B cell (primary cell): Measurements from ENCODE around the gene VWA3B. TPM values are rescaled to one million over a fixed set of nuclear protein-coding genes. Genes with fewer than 3 reads are reported as not detected.
"Not testable (repeated sequence)": the region's sequence is repeated elsewhere in the genome, so short reads cannot be mapped to it uniquely, and the experiment has no call there.

ENCODE experiments used
- ATAC-seq: fragments of 200-7000 bp; cut with Tn5 transposase; one replicate; pipeline ENCODE4 v1.10.0; 2021; ENCODE audit warnings: low read depth, mild to moderate bottlenecking, moderate number of reproducible peaks, moderate library complexity
- CTCF ChIA-PET: fragments of 350-600 bp; sonication (Branson Sonifier 250); formaldehyde crosslinking; loops from one replicate; lab custom pipeline; 2021; ENCODE audit warnings: antibody characterized with exemption, inconsistent platforms; lab: Charles Lee
- POLR2A ChIA-PET: fragments of 350-600 bp; sonication (Branson Sonifier 250); formaldehyde crosslinking; loops from one replicate; lab custom pipeline; 2021; ENCODE audit warnings: antibody characterized with exemption; lab: Charles Lee
- DNase-seq: peaks from one replicate; pipeline ENCODE4 v3.0.0; 2013
- H2AFZ ChIP-seq: 2 replicates; pipeline ENCODE4 v1.6.1; 2012; ENCODE audit warnings: mild to moderate bottlenecking, low read depth, low read length; ENCODE audit not compliant: insufficient read depth, poor library complexity, severe bottlenecking
- H3K27ac ChIP-seq, 2 donors: 1 replicate in 1 of 2; 2 replicates in 1 of 2; pipeline ENCODE4 v1.5.1; 2012 to 2013; ENCODE audit warnings: low read length in 2 of 2, mild to moderate bottlenecking in 2 of 2, moderate library complexity in 1 of 2
- H3K27me3 ChIP-seq, 4 experiments: fragments of 200-600 bp in 1 of 4; sonication (generic) in 1 of 4; replicated peaks in 1 of 4; 1 replicate in 2 of 4; 2 replicates in 2 of 4; pipeline versions ENCODE4 v1.6.1 to v1.7.0; 2013 to 2016; ENCODE audit warnings: low read length in 3 of 4, mild to moderate bottlenecking in 2 of 4, mixed read lengths in 1 of 4, moderate library complexity in 1 of 4; ENCODE audit not compliant: insufficient read depth in 4 of 4, control insufficient read depth in 3 of 4; ENCODE audit errors: control extremely low read depth in 1 of 4
- H3K36me3 ChIP-seq, 2 experiments: replicated peaks in 1 of 2; 1 replicate in 1 of 2; 2 replicates in 1 of 2; pipeline versions ENCODE4 v1.6.1 to v1.7.1; 2013; ENCODE audit warnings: low read length in 1 of 2; ENCODE audit not compliant: insufficient read depth in 2 of 2, control insufficient read depth in 1 of 2; ENCODE audit errors: control extremely low read depth in 1 of 2, extremely low read depth in 1 of 2
- H3K4me1 ChIP-seq, 2 donors: fragments of 200-600 bp in 1 of 2; sonication (generic) in 1 of 2; 1 replicate in 1 of 2; 2 replicates in 1 of 2; pipeline versions ENCODE4 v1.5.1 to v1.6.1; 2013 to 2017; ENCODE audit warnings: low read length in 2 of 2; ENCODE audit not compliant: control insufficient read depth in 2 of 2, insufficient read depth in 2 of 2
- H3K4me2 ChIP-seq: replicated peaks from 2 replicates; pipeline ENCODE3; 2012; ENCODE audit warnings: mild to moderate bottlenecking, low read depth, low read length; ENCODE audit not compliant: poor library complexity, severe bottlenecking
- H3K4me3 ChIP-seq, 5 experiments: fragments of 200-600 bp in 1 of 5; sonication (generic) in 1 of 5; 1 replicate in 3 of 5; 2 replicates in 2 of 5; pipeline versions ENCODE4 v1.5.1 to v1.7.0; 2011 to 2016; ENCODE audit warnings: low read length in 4 of 5, mild to moderate bottlenecking in 4 of 5, low read depth in 2 of 5, control low read depth in 1 of 5, moderate library complexity in 1 of 5; ENCODE audit not compliant: insufficient read depth in 1 of 5; ENCODE audit errors: control extremely low read depth in 1 of 5, extremely low read depth in 1 of 5
- H3K79me2 ChIP-seq: fragments of 200-600 bp; sonication (generic); one replicate; pipeline ENCODE4 v1.6.0; 2016; ENCODE audit warnings: low read length; ENCODE audit not compliant: control insufficient read depth, insufficient read depth
- H3K9ac ChIP-seq: fragments of 200-600 bp; sonication (generic); 2 replicates; pipeline ENCODE4 v1.6.1; 2017; ENCODE audit warnings: mild to moderate bottlenecking, low read length, moderate library complexity
- H3K9me3 ChIP-seq, 3 donors: one replicate each; pipeline versions ENCODE4 v1.6.1 to v1.7.1; 2013; ENCODE audit warnings: low read length in 2 of 3; ENCODE audit not compliant: control insufficient read depth in 2 of 3, insufficient read depth in 1 of 3; ENCODE audit errors: control extremely low read depth in 1 of 3
- H4K20me1 ChIP-seq: 2 replicates; pipeline ENCODE4 v1.6.0; 2012; ENCODE audit warnings: mild to moderate bottlenecking, low read length; ENCODE audit not compliant: insufficient read depth, control insufficient read depth, poor library complexity, severe bottlenecking
- H3K27ac Mint-ChIP-seq: one replicate; pipeline ENCODE4 v1.8.0; 2021; ENCODE audit warnings: mixed read lengths
- H3K27me3 Mint-ChIP-seq: one replicate; pipeline ENCODE4 v1.8.0; 2021; ENCODE audit warnings: mixed read lengths
- H3K4me1 Mint-ChIP-seq: one replicate; pipeline ENCODE4 v1.8.0; 2021; ENCODE audit warnings: mixed read lengths
- H3K4me3 Mint-ChIP-seq: one replicate; pipeline ENCODE4 v1.8.0; 2021; ENCODE audit warnings: mixed read lengths
- H3K9me3 Mint-ChIP-seq: one replicate; pipeline ENCODE4 v1.8.0; 2022; ENCODE audit warnings: mixed read lengths; ENCODE audit not compliant: insufficient read depth
- CTCF ChIP-seq: fragments of 200-600 bp; IDR thresholded peaks from one replicate; pipeline ENCODE4 v1.8.0; 2022; ENCODE audit warnings: antibody characterized with exemption, mild to moderate bottlenecking
- EZH2 ChIP-seq: IDR thresholded peaks from 2 replicates; pipeline ENCODE4 v1.6.1; 2012; ENCODE audit warnings: borderline replicate concordance, low read depth, mild to moderate bottlenecking, moderate library complexity, low read length; ENCODE audit not compliant: insufficient read depth, poor library complexity, severe bottlenecking
- WGBS: methylation state at CpG from one replicate; pipeline ENCODE4 v1.1.5; 2013; ENCODE audit warnings: missing lambda C conversion rate; ENCODE audit not compliant: insufficient coverage; 5-methylcytosine and 5-hydroxymethylcytosine counted together
- intact Hi-C: fragments of 100-400 bp; cut with micrococcal nuclease; formaldehyde crosslinking; loops from one replicate; pipeline ENCODE4 v1.10.0; 2022
- polyA plus RNA-seq: library from polyadenylated mRNA; depleted of rRNA; stranded (reverse); fragments of >200 nt; gene quantifications from 2 replicates; pipeline ENCODE4 v1.2.3, GENCODE V29; 2012
- total RNA-seq, 2 donors: library from RNA; stranded (reverse); fragments of 120-200 nt in 1 of 2; gene quantifications; 1 replicate in 1 of 2; 2 replicates in 1 of 2; pipeline versions ENCODE4 v1.2.3 to v1.2.4, GENCODE V29; 2013 to 2022

Gene VWA3B
- total and polyA plus RNA-seq, 2 donors (not counting 1 experiment from before 2014, with no cell fraction given), result not detected

GRCh38 chr2:98093611-98094010 is 6.6 kb downstream of the VWA3B start:
- Histone ChIP-seq H3K79me2 (no peaks in the 10 kb centered on the region), H3K4me3 (no peak overlapping the region), H3K27ac (no peak overlapping the region), H2AFZ (no peak overlapping the region), H4K20me1 (no peaks in the 10 kb centered on the region), H3K27me3 (no peaks in the 10 kb centered on the region), H3K4me1 (peaks cover 7 to 25% of the 10 kb centered on the region in 2 donors), H3K36me3 (no peaks in the 10 kb centered on the region), H3K4me2 (no peak overlapping the region), H3K9me3 (peaks cover 0 to 3% (median 3%) of the 10 kb centered on the region in 3 donors), H3K9ac (no peak overlapping the region)
- Mint-ChIP-seq H3K27ac (no peak overlapping the region), H3K4me3 (no peak overlapping the region), H3K4me1 (peaks cover 15% of the 10 kb centered on the region), H3K9me3 (peaks cover 5% of the 10 kb centered on the region), H3K27me3 (no peaks in the 10 kb centered on the region)
- DNase-seq, result no peak
- CTCF ChIA-PET, result no interaction called here
- intact Hi-C loops, result no loop called here
- no peak for ATAC-seq
- POLR2A ChIA-PET, result no interaction called here
- TF ChIP-seq CTCF, result no peak
- TF ChIP-seq EZH2, result no peak
- WGBS, result no CpG with 5 or more reads among the region's 5 CpGs

GRCh38 chr2:98099939-98100743 is 13.2 kb downstream of the VWA3B start:
- no peak for TF ChIP-seq CTCF
- no peak for TF ChIP-seq EZH2
- no peak overlapping the region for H3K4me3 ChIP-seq
- 98% methylated on average over 6 of the region's 6 CpGs for WGBS
- H2AFZ ChIP-seq, result no peak overlapping the region
- ChIA-PET POLR2A (no interaction called here), CTCF (no interaction called here)
- no peak overlapping the region for H3K9ac ChIP-seq
- H3K79me2 ChIP-seq, result no peaks in the 10 kb centered on the region
- H3K27ac Mint-ChIP-seq, result no peak overlapping the region
- no peaks in the 10 kb centered on the region for H3K4me1 Mint-ChIP-seq
- H3K9me3 ChIP-seq, result peaks cover 8 to 20% (median 19%) of the 10 kb centered on the region in 3 donors
- H3K9me3 Mint-ChIP-seq, result peaks cover 11% of the 10 kb centered on the region
- H3K27me3 Mint-ChIP-seq, result no peaks in the 10 kb centered on the region
- no peak overlapping the region for H3K27ac ChIP-seq
- H3K4me1 ChIP-seq, result no peaks in the 10 kb centered on the region
- intact Hi-C loops, result no loop called here
- H3K36me3 ChIP-seq, result no peaks in the 10 kb centered on the region
- DNase-seq (no peak), ATAC-seq (no peak)
- no peaks in the 10 kb centered on the region for H4K20me1 ChIP-seq
- H3K4me3 Mint-ChIP-seq, result no peak overlapping the region
- H3K27me3 ChIP-seq, result no peaks in the 10 kb centered on the region
- H3K4me2 ChIP-seq, result no peak overlapping the region

GRCh38 chr2:98102315-98102714 is 15.3 kb downstream of the VWA3B start:
- H3K4me1 ChIP-seq, ATAC-seq, H2AFZ ChIP-seq, CTCF ChIA-PET, H3K79me2 ChIP-seq, DNase-seq, H3K4me3 Mint-ChIP-seq, H3K27ac Mint-ChIP-seq, H3K9ac ChIP-seq, H3K27ac ChIP-seq, H3K4me2 ChIP-seq, H3K36me3 ChIP-seq, H3K4me1 Mint-ChIP-seq, POLR2A ChIA-PET, intact Hi-C loops, H4K20me1 ChIP-seq, H3K4me3 ChIP-seq, H3K27me3 Mint-ChIP-seq, H3K27me3 ChIP-seq: not testable (repeated sequence)
- WGBS, result 94% methylated on average over 16 of the region's 17 CpGs
- peaks cover 8 to 20% (median 20%) of the 10 kb centered on the region in 3 donors for H3K9me3 ChIP-seq
- H3K9me3 Mint-ChIP-seq, result peaks cover 11% of the 10 kb centered on the region
